Suprapubic skin (tissue), 4 donors: ENCODE measurements around the gene CTPS1. TPM values are rescaled to one million over a fixed set of nuclear protein-coding genes. Genes with fewer than 3 reads are reported as not detected.
A peak's percentile ranks its signal among the peaks of the same experiment; 100 is the strongest.

Experiments used
- DNase-seq, 2 donors: peaks; one replicate each; pipeline ENCODE4 v3.0.0-alpha.2; 2019; ENCODE audit warnings: low spot score in 2 of 2
- H3K27ac ChIP-seq: fragments of 200-600 bp; sonication (generic); one replicate; pipeline ENCODE4 v1.5.1; 2019
- H3K27me3 ChIP-seq: fragments of 200-600 bp; sonication (generic); one replicate; pipeline ENCODE4 v1.5.1; 2019
- H3K36me3 ChIP-seq: fragments of 200-600 bp; sonication (generic); one replicate; pipeline ENCODE4 v1.5.1; 2019
- H3K4me1 ChIP-seq: fragments of 200-600 bp; sonication (generic); one replicate; pipeline ENCODE4 v1.5.1; 2019
- H3K4me3 ChIP-seq: fragments of 200-600 bp; sonication (generic); one replicate; pipeline ENCODE4 v1.5.1; 2019; ENCODE audit warnings: mild to moderate bottlenecking
- H3K9me3 ChIP-seq: fragments of 200-600 bp; sonication (generic); one replicate; pipeline ENCODE4 v1.5.1; 2019
- CTCF ChIP-seq, 2 donors: fragments of 200-600 bp in 1 of 2; fragments of 450-650 bp in 1 of 2; sonication (generic) in 1 of 2; IDR thresholded peaks; one replicate each; pipeline ENCODE4 v1.5.1; 2016 to 2019; ENCODE audit warnings: antibody characterized with exemption in 2 of 2, mild to moderate bottlenecking in 1 of 2, moderate library complexity in 1 of 2
- EP300 ChIP-seq: sonication (generic); formaldehyde crosslinking; IDR thresholded peaks from one replicate; pipeline ENCODE4 v1.6.1; 2017; ENCODE audit warnings: antibody characterized with exemption
- POLR2A ChIP-seq, 2 donors: fragments of 450-650 bp; IDR thresholded peaks; one replicate each; pipeline ENCODE4 v1.6.1; 2017; ENCODE audit warnings: antibody characterized with exemption in 2 of 2, mild to moderate bottlenecking in 2 of 2, moderate library complexity in 2 of 2
- POLR2AphosphoS5 ChIP-seq, 3 donors: sonication (generic); formaldehyde crosslinking; IDR thresholded peaks; one replicate each; pipeline ENCODE4 v1.6.1; 2017; ENCODE audit warnings: antibody characterized with exemption in 3 of 3
- WGBS: methylation state at CpG from one replicate; pipeline ENCODE4 v1.1.5; 2018; 5-methylcytosine and 5-hydroxymethylcytosine counted together
- total RNA-seq, 4 donors: library from RNA; depleted of rRNA; stranded (reverse); fragments of >200 nt; gene quantifications; one replicate each; pipeline ENCODE4 v1.1.0, GENCODE V29; 2016

CTPS1 gene
- total RNA-seq, 4 donors from 2014 or later: 15.9 to 23.6 (median 20.0) TPM

DNA sequence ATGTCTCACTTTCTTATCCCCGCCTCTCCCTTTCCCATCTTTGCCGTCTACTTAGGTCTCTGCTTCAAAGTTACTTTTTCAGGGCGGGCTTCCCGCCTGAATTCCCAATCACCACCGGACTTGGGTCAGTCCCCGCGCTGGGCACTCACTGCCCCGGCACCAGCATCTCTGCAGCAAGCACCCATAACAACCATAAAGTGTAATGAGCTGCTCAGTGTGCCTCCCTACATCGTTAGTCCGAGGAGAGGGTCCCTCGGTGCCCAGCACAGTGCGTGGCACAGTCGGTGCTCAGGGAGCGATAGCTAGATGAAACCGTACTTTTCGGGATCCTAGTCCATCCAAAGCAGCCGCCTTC is 633 bp upstream of the CTPS1 start:
- H3K4me1 ChIP-seq: peaks cover 40% of the 10 kb centered on the region
- TF ChIP-seq POLR2AphosphoS5 (IDR thresholded peaks at IDR 0.05): no peak
- no peak for TF ChIP-seq CTCF (IDR thresholded peaks at IDR 0.05)
- TF ChIP-seq POLR2A (IDR thresholded peaks at IDR 0.05): no peak
- no peak for TF ChIP-seq EP300
- WGBS: 55% methylated on average over 11 of the region's 17 CpGs
- DNase-seq: no peak
- H3K4me3 ChIP-seq: peak overlapping the region; percentile 74
- H3K36me3 ChIP-seq: no peaks in the 10 kb centered on the region
- no peaks in the 10 kb centered on the region for H3K9me3 ChIP-seq
- H3K27me3 ChIP-seq: no peaks in the 10 kb centered on the region
- H3K27ac ChIP-seq: peak overlapping the region; percentile 94

DNA sequence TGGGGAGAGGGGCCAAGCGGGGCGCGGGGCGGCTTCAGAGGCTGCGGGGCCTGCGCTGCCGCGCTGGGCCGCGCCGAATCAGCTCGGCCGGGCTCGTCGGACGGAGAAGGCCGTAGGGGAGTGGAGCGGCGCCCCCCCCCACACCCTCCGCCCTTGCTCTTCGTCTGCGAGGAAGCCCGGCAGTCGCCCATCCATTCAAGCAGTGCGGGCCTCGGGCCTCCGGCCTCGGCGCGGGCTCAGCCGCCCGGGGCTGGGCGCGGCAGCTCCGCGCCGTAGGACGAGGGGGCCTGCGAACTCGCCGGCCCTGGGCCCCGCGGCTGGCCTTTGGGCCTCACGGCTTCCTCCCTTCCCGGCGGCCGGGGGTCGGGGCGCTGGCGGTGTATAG is 564 bp downstream of the CTPS1 start:
- Histone ChIP-seq H3K27me3 (no peaks in the 10 kb centered on the region), H3K4me1 (peaks cover 47% of the 10 kb centered on the region), H3K4me3 (peak overlapping the region; percentile 74), H3K9me3 (no peaks in the 10 kb centered on the region), H3K36me3 (peaks cover 9% of the 10 kb centered on the region), H3K27ac (peak overlapping the region; percentile 94)
- TF ChIP-seq CTCF (IDR thresholded peaks at IDR 0.05) (no peak), POLR2A (IDR thresholded peaks at IDR 0.05) (peak in 1 of 2 donors; percentile 24), POLR2AphosphoS5 (IDR thresholded peaks at IDR 0.05) (no peak), EP300 (no peak)
- no peak for DNase-seq
- WGBS: 1% methylated on average over 8 of the region's 50 CpGs

- H3K36me3 ChIP-seq: peaks cover 12% of the 10 kb centered on the region
- DNase-seq: peak in 1 of 2 donors; percentile 67
- TF ChIP-seq POLR2A (IDR thresholded peaks at IDR 0.05) (no peak), CTCF (IDR thresholded peaks at IDR 0.05) (no peak), EP300 (no peak), POLR2AphosphoS5 (IDR thresholded peaks at IDR 0.05) (no peak)
- no peaks in the 10 kb centered on the region for H3K27me3 ChIP-seq
- peaks cover 47% of the 10 kb centered on the region for H3K4me1 ChIP-seq
- H3K9me3 ChIP-seq: no peaks in the 10 kb centered on the region
- H3K27ac ChIP-seq: peak overlapping the region; percentile 94
- H3K4me3 ChIP-seq: peak overlapping the region; percentile 74
- WGBS: 25% methylated on average over 27 of the region's 27 CpGs
Measured at GRCh38 chr1:40980453-40981121, 1.1 kb downstream of the CTPS1 start.

DNA sequence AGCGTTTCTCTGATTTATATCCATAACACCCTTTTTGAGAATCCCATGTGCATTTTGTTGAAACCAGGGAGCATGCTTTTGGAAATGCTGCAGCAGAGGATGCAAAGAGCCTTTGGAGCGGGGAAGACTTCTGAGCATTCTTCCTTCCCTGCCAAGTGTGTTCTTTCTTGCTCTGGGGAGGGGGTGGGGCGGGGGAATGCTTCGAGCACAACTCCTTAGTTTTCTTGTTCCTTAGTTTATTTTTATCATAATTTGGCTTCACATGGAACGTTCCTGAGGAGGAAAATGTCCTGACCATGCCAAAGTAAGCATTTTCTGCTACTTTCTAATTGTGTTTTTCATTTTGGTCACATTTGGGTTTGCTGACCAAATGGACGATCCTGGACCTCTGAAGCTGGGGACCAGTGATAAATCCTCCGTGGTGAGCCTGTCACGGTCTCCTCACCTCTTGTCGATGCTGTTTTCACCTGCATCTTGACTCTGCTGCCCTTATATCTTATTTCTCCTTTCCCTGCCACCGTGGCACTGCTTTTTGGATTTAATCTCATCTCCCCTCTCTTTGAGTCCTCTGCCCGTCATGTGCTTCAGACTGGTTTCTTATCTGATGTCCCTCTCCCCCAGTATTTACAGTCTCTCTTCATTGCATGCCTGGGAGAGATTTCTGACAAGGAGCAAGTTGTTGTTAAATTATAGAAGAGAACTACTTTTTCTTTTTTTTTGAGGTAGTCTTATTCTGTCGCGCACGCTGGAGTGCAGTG is 2.4 kb downstream of the CTPS1 start:
- Histone ChIP-seq H3K27me3 (no peaks in the 10 kb centered on the region), H3K4me3 (no peak overlapping the region), H3K27ac (no peak overlapping the region), H3K36me3 (peaks cover 25% of the 10 kb centered on the region), H3K4me1 (peaks cover 47% of the 10 kb centered on the region), H3K9me3 (no peaks in the 10 kb centered on the region)
- no peak for DNase-seq
- no peak for TF ChIP-seq POLR2A (IDR thresholded peaks at IDR 0.05)
- WGBS: 67% methylated on average over 14 of the region's 14 CpGs

DNA sequence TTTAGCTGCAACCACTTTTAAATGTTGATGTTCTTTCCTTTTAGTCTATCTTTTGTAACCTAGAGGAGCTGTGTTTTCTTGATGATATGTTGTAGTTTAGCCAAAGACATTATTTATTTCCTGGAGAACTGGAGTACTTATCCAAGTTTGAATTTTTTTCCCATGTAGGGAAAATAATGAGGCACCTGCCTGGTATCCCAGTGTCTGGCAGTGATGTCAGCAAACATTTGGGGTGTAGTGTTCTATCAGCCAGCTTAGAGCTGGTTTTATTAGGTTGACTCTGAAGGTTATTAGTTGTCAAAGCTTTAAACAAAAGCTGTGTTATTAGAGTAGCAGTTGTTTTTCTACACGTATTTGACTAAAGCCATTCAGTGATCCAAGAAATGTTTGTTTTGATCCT is 3.2 kb downstream of the CTPS1 start:
- TF ChIP-seq POLR2A (IDR thresholded peaks at IDR 0.05) (no peak), EP300 (no peak), POLR2AphosphoS5 (IDR thresholded peaks at IDR 0.05) (no peak), CTCF (IDR thresholded peaks at IDR 0.05) (no peak)
- DNase-seq: no peak
- no peak overlapping the region for H3K4me3 ChIP-seq
- H3K27ac ChIP-seq: peak overlapping the region; percentile 60
- 57% methylated on average over 1 of the region's 1 CpG for WGBS
- no peaks in the 10 kb centered on the region for H3K27me3 ChIP-seq
- no peaks in the 10 kb centered on the region for H3K9me3 ChIP-seq
- peaks cover 34% of the 10 kb centered on the region for H3K36me3 ChIP-seq
- H3K4me1 ChIP-seq: peaks cover 47% of the 10 kb centered on the region
